GM23248 (cell line): ENCODE data around the gene TBC1D22A. TPM values are rescaled to one million over a fixed set of nuclear protein-coding genes. Genes with fewer than 3 reads are reported as not detected.

Experiments used
- DNase-seq: peaks from one replicate; pipeline ENCODE4 v3.0.0-alpha.2; 2015
- H2AFZ ChIP-seq: fragments of 200-600 bp; sonication (generic); 2 replicates; pipeline ENCODE4 v1.6.1; 2016; ENCODE audit warnings: antibody characterized with exemption
- H3F3A ChIP-seq: fragments of 200-600 bp; sonication (generic); 2 replicates; pipeline ENCODE4 v1.6.1; 2016; ENCODE audit warnings: mild to moderate bottlenecking, antibody characterized with exemption, mixed run types; ENCODE audit not compliant: insufficient read depth
- H3K27ac ChIP-seq: fragments of 200-600 bp; sonication (generic); 2 replicates; pipeline ENCODE4 v1.5.1; 2016; ENCODE audit warnings: mild to moderate bottlenecking
- H3K27me3 ChIP-seq: fragments of 200-600 bp; sonication (generic); replicated peaks from 2 replicates; pipeline ENCODE4 v1.6.1; 2016; ENCODE audit warnings: mild to moderate bottlenecking; ENCODE audit not compliant: insufficient read depth
- H3K36me3 ChIP-seq: fragments of 200-600 bp; sonication (generic); 2 replicates; pipeline ENCODE4 v1.6.1; 2016; ENCODE audit warnings: low read depth, mild to moderate bottlenecking
- H3K4me1 ChIP-seq: fragments of 200-600 bp; sonication (generic); 2 replicates; pipeline ENCODE4 v1.6.1; 2016; ENCODE audit warnings: mild to moderate bottlenecking; ENCODE audit not compliant: insufficient read depth
- H3K4me2 ChIP-seq: fragments of 200-600 bp; sonication (generic); one replicate; pipeline ENCODE4 v1.6.1; 2016; ENCODE audit warnings: mild to moderate bottlenecking; ENCODE audit not compliant: unreplicated experiment
- H3K4me3 ChIP-seq: fragments of 200-600 bp; sonication (generic); 2 replicates; pipeline ENCODE4 v1.5.1; 2016; ENCODE audit warnings: mild to moderate bottlenecking
- H3K79me2 ChIP-seq: fragments of 200-600 bp; sonication (generic); 2 replicates; pipeline ENCODE4 v1.6.1; 2016; ENCODE audit warnings: mild to moderate bottlenecking; ENCODE audit not compliant: insufficient read depth
- H3K9ac ChIP-seq: fragments of 200-600 bp; sonication (generic); 2 replicates; pipeline ENCODE4 v1.6.1; 2016; ENCODE audit warnings: mild to moderate bottlenecking
- H3K9me2 ChIP-seq: fragments of 200-600 bp; sonication (generic); 2 replicates; pipeline ENCODE4 v1.6.1; 2016; ENCODE audit warnings: mixed run types, mild to moderate bottlenecking, moderate library complexity; ENCODE audit not compliant: insufficient read depth
- H3K9me3 ChIP-seq: fragments of 200-600 bp; sonication (generic); one replicate; pipeline ENCODE4 v1.6.1; 2017; ENCODE audit warnings: low read depth
- H4K20me1 ChIP-seq: fragments of 200-600 bp; sonication (generic); 2 replicates; pipeline ENCODE4 v1.6.0; 2016; ENCODE audit not compliant: insufficient read depth
- EZH2 ChIP-seq: fragments of 200-600 bp; sonication (generic); IDR thresholded peaks from 2 replicates; pipeline ENCODE4 v1.6.1; 2018; ENCODE audit warnings: antibody characterized with exemption, mild to moderate bottlenecking; ENCODE audit not compliant: insufficient read depth, poor library complexity, severe bottlenecking
- EZH2phosphoT487 ChIP-seq: fragments of 200-600 bp; sonication (generic); IDR thresholded peaks from 2 replicates; pipeline ENCODE4 v1.6.1; 2018; ENCODE audit warnings: antibody characterized with exemption, moderate library complexity, mild to moderate bottlenecking, low read depth; ENCODE audit not compliant: insufficient read depth
- WGBS, 2 experiments: methylation state at CpG; one replicate each; pipeline ENCODE4 v1.1.6; 2015 to 2017; ENCODE audit warnings: low lambda C conversion rate in 2 of 2, low coverage in 1 of 2; ENCODE audit errors: missing lambda C conversion rate in 2 of 2; 5-methylcytosine and 5-hydroxymethylcytosine counted together
- in situ Hi-C: fragments of 300-500 bp; cut with MboI; formaldehyde crosslinking; loops from 2 replicates; pipeline ENCODE4 v1.15.0; 2020
- polyA plus RNA-seq: library from polyadenylated mRNA; unstranded; fragments of >200 nt; fragmentation: Nextera tagmentation; extraction: Ambion mirVana; gene quantifications from 2 replicates; pipeline ENCODE4 v1.2.1, GENCODE V29; 2016
- total RNA-seq: library from RNA; depleted of rRNA; stranded (reverse); fragments of >200 nt; shearing (Covaris generic); gene quantifications from 2 replicates; pipeline ENCODE4 v1.2.3, GENCODE V29; 2014

TBC1D22A gene
- total and polyA plus RNA-seq, 2 experiments from 2014 or later: 12.3 to 16.9 TPM

- Histone ChIP-seq H3K4me2 (no peak overlapping the region), H3K9ac (no peak overlapping the region), H3K79me2 (peaks cover 31% of the 10 kb centered on the region), H3K4me1 (no peaks in the 10 kb centered on the region), H2AFZ (no peak overlapping the region), H3K36me3 (no peaks in the 10 kb centered on the region), H3K4me3 (no peak overlapping the region), H4K20me1 (no peaks in the 10 kb centered on the region), H3K27me3 (no peaks in the 10 kb centered on the region), H3K9me3 (no peaks in the 10 kb centered on the region), H3K27ac (no peak overlapping the region), H3F3A (no peaks in the 10 kb centered on the region), H3K9me2 (no peaks in the 10 kb centered on the region)
- in situ Hi-C loops: no loop called here
- TF ChIP-seq EZH2 (no peak), EZH2phosphoT487 (no peak)
- DNase-seq: no peak
- 88 to 90% methylated on average over 9 of the region's 9 CpGs for WGBS, 2 experiments
Observed at GRCh38 chr22:46857142-46857884, 94.9 kb downstream of the TBC1D22A start.

GRCh38 chr22:46857885-46858143, 95.4 kb downstream of the TBC1D22A start:
- Histone ChIP-seq H3K79me2 (peaks cover 35% of the 10 kb centered on the region), H3K4me1 (no peaks in the 10 kb centered on the region), H3K27ac (no peak overlapping the region), H3K9me2 (no peaks in the 10 kb centered on the region), H3K36me3 (no peaks in the 10 kb centered on the region), H4K20me1 (no peaks in the 10 kb centered on the region), H3K4me3 (no peak overlapping the region), H3K9ac (no peak overlapping the region), H3K27me3 (no peaks in the 10 kb centered on the region), H3K4me2 (no peak overlapping the region), H2AFZ (no peak overlapping the region), H3F3A (no peaks in the 10 kb centered on the region), H3K9me3 (no peaks in the 10 kb centered on the region)
- 93 to 95% methylated on average over 6 of the region's 6 CpGs for WGBS, 2 experiments
- TF ChIP-seq EZH2phosphoT487 (no peak), EZH2 (no peak)
- no peak for DNase-seq
- in situ Hi-C loops: no loop called here

- Histone ChIP-seq H3K4me2 (no peak overlapping the region), H3K4me3 (no peak overlapping the region), H3K9ac (no peak overlapping the region), H3K9me2 (no peaks in the 10 kb centered on the region), H3K27ac (no peak overlapping the region), H4K20me1 (no peaks in the 10 kb centered on the region), H2AFZ (no peak overlapping the region), H3K9me3 (no peaks in the 10 kb centered on the region), H3F3A (no peaks in the 10 kb centered on the region), H3K79me2 (peaks cover 39% of the 10 kb centered on the region), H3K4me1 (no peaks in the 10 kb centered on the region), H3K27me3 (no peaks in the 10 kb centered on the region), H3K36me3 (no peaks in the 10 kb centered on the region)
- DNase-seq: no peak
- in situ Hi-C loops: no loop called here
- 95 to 96% methylated on average over 23 of the region's 23 CpGs for WGBS, 2 experiments
- no peak for TF ChIP-seq EZH2
- TF ChIP-seq EZH2phosphoT487: no peak
Observed at GRCh38 chr22:46858181-46858771, 95.8 kb downstream of the TBC1D22A start.

GRCh38 chr22:46860562-46860961, 98.1 kb downstream of the TBC1D22A start:
- peaks cover 8% of the 10 kb centered on the region for H3F3A ChIP-seq
- H3K4me3 ChIP-seq: no peak overlapping the region
- no peaks in the 10 kb centered on the region for H4K20me1 ChIP-seq
- no peaks in the 10 kb centered on the region for H3K4me1 ChIP-seq
- in situ Hi-C loops: no loop called here
- H3K79me2 ChIP-seq: peaks cover 41% of the 10 kb centered on the region
- H3K36me3 ChIP-seq: no peaks in the 10 kb centered on the region
- no peak overlapping the region for H3K27ac ChIP-seq
- no peak for DNase-seq
- WGBS, 2 experiments: 93 to 97% methylated on average over 11 to 16 of the region's 16 CpGs
- H3K4me2 ChIP-seq: no peak overlapping the region
- no peak overlapping the region for H3K9ac ChIP-seq
- H3K27me3 ChIP-seq: no peaks in the 10 kb centered on the region
- H3K9me2 ChIP-seq: no peaks in the 10 kb centered on the region
- H2AFZ ChIP-seq: no peak overlapping the region
- TF ChIP-seq EZH2phosphoT487 (no peak), EZH2 (no peak)
- no peaks in the 10 kb centered on the region for H3K9me3 ChIP-seq
